ENCODE data around the gene WWOX. TPM values are rescaled to one million over a fixed set of nuclear protein-coding genes. Genes with fewer than 3 reads are reported as not detected.

The WWOX gene
- total and polyA plus RNA-seq, 2 of the 8 experiments (the other 6 are each of a cell fraction or from before 2014, with no cell fraction given), result 5.4 to 16.7 TPM

DNA sequence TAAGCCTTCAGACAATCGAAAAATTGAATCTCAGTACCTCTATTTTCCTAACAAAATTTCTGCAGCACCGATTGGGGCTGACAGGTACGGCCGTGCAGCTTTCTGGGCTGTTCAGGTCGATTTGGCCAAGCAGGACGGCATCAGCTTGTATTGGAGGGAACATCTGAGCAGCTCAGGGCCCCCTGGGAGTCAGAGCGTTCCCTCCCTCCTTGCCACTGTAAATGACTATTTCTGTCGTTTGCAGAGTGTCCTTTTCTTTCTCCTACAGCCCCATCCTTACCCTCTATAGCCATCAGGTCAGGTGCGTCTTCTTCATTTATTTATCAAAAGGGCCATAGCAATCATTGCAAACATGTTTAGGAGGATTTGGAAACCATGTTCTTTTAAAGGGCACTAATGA is 731.1 kb downstream of the WWOX start:
- Histone ChIP-seq H3K4ac (replicated peaks; ENCODE audit: insufficient read length, low read depth, low read length) (no peak overlapping the region), H2AFZ (ENCODE audit: low read length) (no peak overlapping the region), H3K27me3 (replicated peaks in 1 of 4; ENCODE audit: control insufficient read depth in 3 of 4, extremely low read depth in 1 of 4, insufficient read depth in 3 of 4, low read length in 3 of 4) (peaks cover 0 to 1% (median 0%) of the 10 kb centered on the region in 4 experiments; a peak in 1 of 7 replicates), H2BK12ac (ENCODE audit: low read depth, low read length) (no peak overlapping the region), H3K27ac (ENCODE audit: low read depth, low read length) (no peak overlapping the region), H2BK15ac (ENCODE audit: low read length) (no peak overlapping the region), H4K5ac (ENCODE audit: insufficient read length, low read depth, low read length) (no peak overlapping the region), H3K14ac (ENCODE audit: insufficient read length) (no peak overlapping the region), H3K4me2 (ENCODE audit: insufficient read depth in 1 of 2, low read depth in 2 of 2, low read length in 2 of 2) (no peak overlapping the region), H3K4me3 (ENCODE audit: extremely low read depth in 1 of 4, insufficient read depth in 2 of 4, low read depth in 3 of 4, low read length in 4 of 4) (no peak overlapping the region), H3K9me3 (ENCODE audit: insufficient read depth in 2 of 2, low read depth in 1 of 2, low read length in 1 of 2) (no peaks in the 10 kb centered on the region), H3K79me2 (ENCODE audit: control insufficient read depth in 1 of 2, insufficient read depth in 2 of 2, low read length in 2 of 2) (no peaks in the 10 kb centered on the region), H3K18ac (ENCODE audit: extremely low read depth, low read length) (no peak overlapping the region), H2AK5ac (ENCODE audit: low read depth, low read length) (no peak overlapping the region), H2BK120ac (replicated peaks; ENCODE audit: low read depth, low read length) (no peak overlapping the region), H3K79me1 (ENCODE audit: low read depth, low read length) (no peaks in the 10 kb centered on the region), H3K56ac (replicated peaks; ENCODE audit: insufficient read length, low read depth, low read length) (no peak overlapping the region), H3K23ac (ENCODE audit: insufficient read length) (no peak overlapping the region), H2BK20ac (ENCODE audit: low read length) (no peak overlapping the region), H3K23me2 (ENCODE audit: low read depth, low read length) (no peaks in the 10 kb centered on the region), H2BK5ac (ENCODE audit: low read depth, low read length) (no peak overlapping the region), H3K9ac (replicated peaks in 1 of 4; ENCODE audit: extremely low read depth in 1 of 4, low read depth in 3 of 4, low read length in 3 of 4) (no peak overlapping the region), H4K8ac (ENCODE audit: extremely low read depth, insufficient read depth, low read length) (no peak overlapping the region), H4K20me1 (replicated peaks in 1 of 2; ENCODE audit: control insufficient read depth in 1 of 2, insufficient read depth in 2 of 2, low read length in 2 of 2) (no peaks in the 10 kb centered on the region), H3K36me3 (ENCODE audit: control insufficient read depth in 2 of 4, insufficient read depth in 4 of 4, low read length in 3 of 4) (no peaks in the 10 kb centered on the region), H3K4me1 (replicated peaks in 1 of 4; ENCODE audit: control insufficient read depth in 3 of 4, insufficient read depth in 4 of 4, low read length in 3 of 4) (0 out of 7 replicates have a peak, but pooled peaks cover 0 to 2% (median 0%) of the 10 kb centered on the region in 4 experiments), H4K91ac (replicated peaks; ENCODE audit: insufficient read length, low read length) (no peak overlapping the region)
- DNase-seq (ENCODE audit: low read depth in 1 of 2, low spot score in 2 of 2) (no peak), FAIRE-seq (no peak)
- CTCF ChIA-PET (ENCODE audit: partially characterized antibody), result no interaction called here
- POLR2A ChIA-PET (ENCODE audit: partially characterized antibody), result no interaction called here
- TF ChIP-seq RFX5 (IDR thresholded peaks at IDR 0.05; ENCODE audit: borderline replicate concordance, low read depth, low read length) (no peak), KDM5A (IDR thresholded peaks at IDR 0.05; ENCODE audit: low read length) (no peak), USF2 (IDR thresholded peaks at IDR 0.05; ENCODE audit: low read length) (no peak), TBP (IDR thresholded peaks at IDR 0.05; ENCODE audit: low read depth, low read length) (no peak), MAX (IDR thresholded peaks at IDR 0.05) (no peak), HDAC6 (IDR thresholded peaks at IDR 0.05; ENCODE audit: low read depth, low read length) (no peak), CTBP2 (IDR thresholded peaks at IDR 0.05; ENCODE audit: borderline replicate concordance, insufficient read depth, insufficient read length, low read length) (no peak)
- WGBS, 2 experiments (ENCODE audit: extremely low coverage in 1 of 2, insufficient coverage in 1 of 2, insufficient read length in 1 of 2, insufficient replicate concordance in 2 of 2, low coverage in 1 of 2, low lambda C conversion rate in 2 of 2, missing lambda C conversion rate in 1 of 2), result 78% methylated on average over 9 of the region's 9 CpGs; no CpG with 5 or more reads in 1 of the 2 experiments

All from H1 (cell line).